ENCODE measurements around the gene HLA-C. TPM values are rescaled to one million over a fixed set of nuclear protein-coding genes. Genes with fewer than 3 reads are reported as not detected.

The HLA-C gene
- 252 and 364 TPM in 2 replicates for total RNA-seq (2014; rRNA removed; shearing (Covaris generic); ENCODE audit: low replicate concordance)

DNA sequence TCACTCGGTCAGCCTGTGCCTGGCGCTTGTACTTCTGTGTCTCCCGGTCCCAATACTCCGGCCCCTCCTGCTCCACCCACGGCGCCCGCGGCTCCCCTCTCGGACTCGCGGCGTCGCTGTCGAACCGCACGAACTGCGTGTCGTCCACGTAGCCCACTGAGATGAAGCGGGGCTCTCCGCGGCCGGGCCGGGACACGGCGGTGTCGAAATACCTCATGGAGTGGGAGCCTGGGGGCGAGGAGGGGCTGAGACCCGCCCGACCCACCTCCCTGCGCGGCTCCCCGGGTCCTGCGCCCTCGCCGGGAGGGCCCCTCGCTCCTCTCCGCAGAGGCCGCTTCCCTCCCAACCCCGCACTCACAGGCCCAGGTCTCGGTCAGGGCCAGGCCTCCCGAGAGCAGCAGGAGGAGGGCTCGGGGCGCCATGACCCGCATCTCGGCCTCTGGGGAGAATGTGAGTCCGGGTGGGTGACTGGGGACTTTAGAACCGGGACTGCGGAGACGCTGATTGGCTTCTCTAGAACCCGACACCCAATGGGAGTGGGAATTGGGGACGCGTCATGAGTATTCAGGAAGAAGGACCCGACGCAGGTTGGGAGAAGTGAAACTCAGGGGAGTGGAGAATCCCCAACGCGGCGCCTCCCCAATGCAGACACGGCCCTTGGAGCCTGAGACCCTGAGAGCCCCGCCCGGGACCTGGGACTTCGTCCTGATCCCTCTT is at the start of gene HLA-C:
TSS of gene HLA-C (minus strand) at position 452 of the 717 bp plus-strand sequence. CDS start at position 431, 21 bp downstream.
- H3K4me3 ChIP-seq: peak within 1 kb of the TSS; percentile 87
- no peaks in the 10 kb centered on the region for H3K27me3 ChIP-seq
- DNase-seq: peak; percentile 89
- H3K9me3 ChIP-seq: no peaks in the 10 kb centered on the region
- H3K36me3 ChIP-seq: peaks cover 14% of the 10 kb centered on the region

DNA sequence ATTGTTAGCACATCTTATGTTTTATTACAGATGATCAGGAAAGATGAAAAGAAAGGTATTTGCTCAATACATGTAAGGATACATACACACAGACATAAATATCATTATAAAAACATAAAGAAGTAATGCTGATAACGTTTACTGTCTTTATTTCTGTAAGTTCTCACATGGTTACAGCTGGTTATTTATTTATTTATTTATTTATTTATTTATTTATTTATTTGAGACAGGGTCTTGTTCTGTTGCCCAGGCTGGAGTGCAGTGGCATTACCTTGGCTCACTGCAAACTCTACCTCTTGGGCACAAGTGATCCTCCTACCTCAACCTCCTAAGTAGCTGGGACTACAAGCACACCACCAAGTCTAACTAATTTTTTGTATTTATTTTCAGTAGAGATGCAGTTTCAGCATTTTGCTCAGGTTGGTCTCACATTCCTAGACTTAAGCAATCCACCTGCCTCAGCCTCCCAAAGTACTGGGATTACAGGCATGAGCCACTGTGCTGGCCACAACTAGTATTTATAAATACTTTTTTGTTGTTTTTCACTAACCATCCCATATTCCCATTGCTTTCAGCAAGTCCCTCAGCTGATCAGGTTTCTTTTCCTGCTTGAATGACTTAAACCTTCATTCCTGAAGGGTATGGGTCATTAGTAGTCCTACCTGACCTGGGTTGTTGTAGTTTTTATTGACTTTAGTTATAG is 49.3 kb upstream of the HLA-C start:
- Histone ChIP-seq H3K27me3 (no peaks in the 10 kb centered on the region), H3K4me3 (no peak overlapping the region), H3K9me3 (no peaks in the 10 kb centered on the region), H3K36me3 (no peaks in the 10 kb centered on the region)
- no peak for DNase-seq

DNA sequence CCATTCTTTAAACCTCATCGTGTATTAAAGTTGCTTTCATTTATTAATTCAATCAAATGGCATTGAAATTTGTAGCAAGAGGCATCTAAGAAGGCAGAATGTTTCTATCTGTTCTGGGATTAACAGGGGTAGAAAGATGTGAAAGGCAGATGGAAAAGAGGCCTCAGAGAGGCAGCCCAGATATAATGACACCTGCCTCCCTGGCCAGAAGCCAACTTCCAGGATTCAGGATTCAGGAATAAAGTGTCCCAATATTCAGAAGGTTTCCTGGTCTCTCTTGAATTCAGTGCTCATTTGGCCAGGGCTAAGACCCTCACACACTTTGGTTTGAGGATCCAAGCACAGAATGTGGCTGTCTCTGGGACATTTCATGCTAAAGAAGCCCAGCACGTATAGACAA is 45.1 kb upstream of the HLA-C start:
- no peak for DNase-seq
- Histone ChIP-seq H3K36me3 (no peaks in the 10 kb centered on the region), H3K27me3 (peaks cover 17% of the 10 kb centered on the region), H3K4me3 (no peak overlapping the region), H3K9me3 (no peaks in the 10 kb centered on the region)

DNA sequence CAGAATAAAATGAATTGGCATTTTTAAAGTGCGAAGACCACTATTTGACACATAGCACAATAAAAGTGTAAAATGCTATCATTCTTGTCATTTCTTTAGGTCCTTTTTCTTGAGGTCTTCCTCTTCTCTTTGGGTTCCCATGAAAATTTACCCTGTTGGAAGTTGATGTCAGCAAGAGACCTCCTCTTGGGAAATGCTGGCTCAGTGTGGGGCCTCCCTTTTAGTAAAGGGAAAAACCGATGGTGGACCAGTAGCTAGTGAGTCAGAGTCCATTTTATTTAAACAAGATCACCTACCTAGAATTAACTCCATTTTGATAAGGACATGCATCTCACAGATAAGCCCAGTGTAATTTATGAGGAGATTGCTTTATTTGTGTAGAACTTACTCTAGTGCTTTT is 37.7 kb upstream of the HLA-C start:
- Histone ChIP-seq H3K36me3 (no peaks in the 10 kb centered on the region), H3K9me3 (no peaks in the 10 kb centered on the region), H3K4me3 (no peak overlapping the region), H3K27me3 (peaks cover 8% of the 10 kb centered on the region; the same call in 1 of the 2 replicates)
- DNase-seq: no peak

DNA sequence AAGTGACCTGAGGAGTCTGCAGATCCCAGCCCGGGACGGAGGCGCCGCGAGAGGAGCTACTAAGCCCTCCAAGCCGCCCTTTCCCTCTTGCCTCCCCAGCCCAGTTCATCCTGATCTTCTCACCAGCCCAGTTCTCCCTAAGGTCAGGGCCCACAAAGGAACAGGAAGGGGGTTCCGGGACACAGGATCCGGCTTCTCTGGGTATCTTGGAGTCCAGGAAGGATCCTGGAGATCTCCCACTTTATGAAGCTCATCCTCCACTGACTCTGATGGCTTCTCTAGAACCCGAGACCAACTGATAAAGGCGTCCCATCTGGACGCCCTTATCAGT is 36.9 kb upstream of the HLA-C start:
- Histone ChIP-seq H3K27me3 (peaks cover 2% of the 10 kb centered on the region; the same call in 1 of the 2 replicates), H3K9me3 (no peaks in the 10 kb centered on the region), H3K4me3 (no peak overlapping the region), H3K36me3 (no peaks in the 10 kb centered on the region)
- DNase-seq: no peak

DNA sequence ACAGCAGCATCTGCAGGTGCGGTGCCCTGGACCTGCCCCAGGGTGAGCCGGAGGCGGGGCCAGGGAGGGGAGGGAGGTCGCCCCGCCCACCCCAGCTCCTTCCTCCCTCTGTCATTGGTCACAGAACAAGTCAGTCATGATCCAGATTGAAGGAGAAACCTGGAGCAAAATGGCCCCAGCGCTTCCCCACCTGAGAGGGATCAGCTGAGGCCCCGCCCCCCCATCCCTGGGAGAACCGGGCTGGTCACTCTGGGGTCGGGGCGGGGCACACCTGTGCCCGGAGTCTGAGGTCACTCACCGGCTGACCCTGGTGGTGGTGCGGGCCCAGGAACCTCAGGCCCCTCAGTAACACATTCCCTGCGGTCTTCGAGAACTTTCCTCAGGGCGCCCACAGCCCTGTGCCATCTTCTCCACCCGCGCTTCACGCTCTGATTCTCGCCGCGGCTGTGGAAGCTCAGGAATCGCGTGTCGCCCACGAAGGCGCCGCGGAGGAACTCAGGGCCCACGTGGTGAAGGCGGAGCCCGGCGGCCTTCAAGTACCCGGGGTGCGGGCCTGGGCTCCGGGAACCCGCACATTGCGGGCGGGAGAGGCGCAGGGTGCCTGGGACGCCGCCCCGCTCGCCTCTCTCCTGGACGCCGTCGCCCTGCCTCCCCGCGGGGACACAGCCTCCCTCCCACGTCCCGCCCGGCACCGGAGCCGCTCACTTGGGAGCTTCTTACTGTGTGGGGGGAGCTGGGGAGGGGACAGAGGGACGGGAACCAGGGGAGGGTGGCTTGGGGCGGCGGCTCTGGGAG is 36.4 kb upstream of the HLA-C start:
- Histone ChIP-seq H3K36me3 (no peaks in the 10 kb centered on the region), H3K27me3 (no peaks in the 10 kb centered on the region), H3K9me3 (no peaks in the 10 kb centered on the region), H3K4me3 (no peak overlapping the region)
- no peak for DNase-seq

DNA sequence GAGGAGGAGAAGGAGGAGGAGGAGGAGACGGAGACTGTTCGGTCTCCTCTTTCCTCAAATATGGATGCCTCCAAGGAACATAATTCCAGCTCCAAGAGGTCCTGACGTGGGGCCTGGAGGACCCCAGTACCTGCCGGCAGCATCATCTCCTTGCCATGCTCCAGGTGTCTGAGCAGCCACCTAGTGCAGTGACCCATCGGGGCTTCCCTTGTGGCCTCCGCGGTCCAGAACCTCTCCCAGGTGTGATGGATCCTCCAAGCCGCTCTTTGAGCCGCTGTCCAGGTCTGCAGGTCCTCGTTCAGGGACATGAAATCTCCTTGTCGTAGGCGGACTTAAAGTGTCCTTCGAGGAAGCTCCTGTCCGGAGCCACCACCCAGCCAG is 35.8 kb upstream of the HLA-C start:
- Histone ChIP-seq H3K4me3 (no peak overlapping the region), H3K36me3 (no peaks in the 10 kb centered on the region), H3K9me3 (no peaks in the 10 kb centered on the region), H3K27me3 (no peaks in the 10 kb centered on the region)
- no peak for DNase-seq

DNA sequence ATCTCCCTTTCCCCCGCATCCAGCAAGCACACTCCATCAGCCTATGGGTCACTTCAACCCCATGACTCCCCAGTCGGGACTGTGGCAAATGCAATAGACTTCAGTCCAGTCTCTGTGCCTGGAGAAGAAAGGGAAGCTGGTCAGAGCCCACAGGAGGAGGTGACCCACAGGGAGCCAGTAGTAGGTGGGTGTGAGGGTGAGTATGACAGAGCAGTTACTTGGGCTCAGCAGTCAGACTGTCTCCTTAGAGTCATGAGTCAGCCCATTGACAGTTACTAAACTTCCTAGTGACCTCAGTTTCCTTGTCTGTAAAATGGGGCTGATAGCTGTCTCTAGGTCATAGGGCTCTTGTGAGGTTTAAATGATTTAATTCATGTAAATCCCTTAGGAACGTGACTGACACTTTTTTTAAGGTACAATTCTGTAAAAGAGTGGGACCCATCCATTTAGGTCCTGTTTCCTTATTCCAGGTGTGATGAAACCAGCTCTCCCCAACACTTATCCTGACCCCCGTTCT is 33.9 kb upstream of the HLA-C start:
- no peaks in the 10 kb centered on the region for H3K36me3 ChIP-seq
- no peak for DNase-seq
- H3K4me3 ChIP-seq: no peak overlapping the region
- no peaks in the 10 kb centered on the region for H3K9me3 ChIP-seq
- H3K27me3 ChIP-seq: no peaks in the 10 kb centered on the region

DNA sequence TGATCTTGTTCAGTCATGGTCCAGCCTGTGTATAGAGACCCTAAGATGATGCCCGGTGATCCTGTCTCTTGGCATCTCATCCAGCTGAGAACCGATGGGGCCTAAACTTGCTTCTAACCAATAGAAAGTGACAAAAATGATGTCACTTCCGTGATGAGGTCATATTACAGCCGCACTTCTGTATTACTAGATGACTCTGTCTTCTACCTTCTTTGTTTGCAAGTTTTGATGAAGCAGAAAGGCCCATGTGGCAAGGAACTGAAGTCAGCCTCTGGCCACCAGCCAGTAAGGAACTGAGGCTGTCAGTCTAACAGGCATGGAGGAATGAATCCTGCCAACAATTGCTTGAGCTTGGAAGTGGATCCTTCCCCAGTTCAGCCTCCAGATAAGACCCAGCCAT is 32.8 kb upstream of the HLA-C start:
- Histone ChIP-seq H3K9me3 (no peaks in the 10 kb centered on the region), H3K27me3 (no peaks in the 10 kb centered on the region), H3K36me3 (no peaks in the 10 kb centered on the region), H3K4me3 (no peak overlapping the region)
- peak; percentile 30 for DNase-seq

DNA sequence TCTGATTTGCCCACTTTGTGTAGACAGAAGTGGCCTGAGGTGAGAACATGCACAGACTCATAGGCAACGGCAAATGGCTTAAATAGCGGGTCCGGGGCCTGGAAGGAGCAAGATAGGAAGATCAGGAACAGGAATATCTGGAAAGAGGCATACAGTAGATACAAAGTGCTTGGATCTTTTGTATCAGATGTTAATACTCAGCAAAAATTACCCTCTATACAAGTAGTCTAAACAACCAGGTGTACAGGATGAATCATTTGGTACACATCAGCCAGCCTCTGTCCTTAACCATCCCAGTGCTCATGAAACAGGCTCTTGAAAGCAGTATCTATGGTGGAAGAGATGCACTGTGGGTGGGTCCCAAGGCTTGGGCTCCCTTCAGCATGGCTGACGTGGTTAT is 28.9 kb upstream of the HLA-C start:
- Histone ChIP-seq H3K36me3 (no peaks in the 10 kb centered on the region), H3K9me3 (no peaks in the 10 kb centered on the region), H3K27me3 (no peaks in the 10 kb centered on the region), H3K4me3 (no peak overlapping the region)
- no peak for DNase-seq

DNA sequence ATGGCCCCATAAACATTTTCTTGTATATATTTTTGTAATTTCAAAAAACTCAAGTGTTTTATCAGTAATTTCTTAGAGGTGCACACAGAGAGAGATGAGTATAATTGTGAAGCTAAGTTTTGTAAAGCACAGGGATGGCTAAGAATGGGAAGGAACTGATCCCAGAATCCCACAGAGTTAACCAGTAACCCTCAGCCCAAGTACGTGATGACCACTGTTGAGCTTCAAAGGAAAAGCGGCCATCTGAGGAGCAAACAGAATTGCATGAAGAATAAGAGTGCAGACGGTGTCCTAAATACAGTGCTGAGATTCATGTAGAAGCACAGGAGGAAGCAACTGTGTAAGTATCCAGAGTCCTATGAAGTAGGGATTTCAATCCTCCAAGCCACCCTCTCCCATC is 28.1 kb upstream of the HLA-C start:
- Histone ChIP-seq H3K36me3 (no peaks in the 10 kb centered on the region), H3K27me3 (no peaks in the 10 kb centered on the region), H3K4me3 (no peak overlapping the region), H3K9me3 (no peaks in the 10 kb centered on the region)
- no peak for DNase-seq

DNA sequence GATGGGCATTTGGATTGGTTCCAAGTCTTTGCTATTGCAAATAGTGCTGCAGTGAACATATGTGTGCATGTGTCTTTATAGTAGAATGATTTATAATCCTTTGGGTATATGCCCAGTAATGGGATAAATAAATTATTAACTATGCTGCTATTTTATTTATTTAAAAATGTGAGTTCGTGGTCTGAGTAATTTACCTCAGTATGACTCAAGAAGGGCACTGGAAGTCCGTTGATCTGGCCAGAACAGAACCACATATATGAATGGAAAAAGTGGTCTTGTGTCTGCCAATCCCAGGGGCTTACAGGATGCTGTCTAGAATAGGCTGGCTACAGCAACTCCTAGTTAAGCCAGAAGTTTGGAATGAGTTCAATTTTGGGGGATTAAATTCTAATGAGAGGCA is 27.6 kb upstream of the HLA-C start:
- H3K36me3 ChIP-seq: no peaks in the 10 kb centered on the region
- H3K9me3 ChIP-seq: no peaks in the 10 kb centered on the region
- no peak overlapping the region for H3K4me3 ChIP-seq
- no peak for DNase-seq
- H3K27me3 ChIP-seq: no peaks in the 10 kb centered on the region

DNA sequence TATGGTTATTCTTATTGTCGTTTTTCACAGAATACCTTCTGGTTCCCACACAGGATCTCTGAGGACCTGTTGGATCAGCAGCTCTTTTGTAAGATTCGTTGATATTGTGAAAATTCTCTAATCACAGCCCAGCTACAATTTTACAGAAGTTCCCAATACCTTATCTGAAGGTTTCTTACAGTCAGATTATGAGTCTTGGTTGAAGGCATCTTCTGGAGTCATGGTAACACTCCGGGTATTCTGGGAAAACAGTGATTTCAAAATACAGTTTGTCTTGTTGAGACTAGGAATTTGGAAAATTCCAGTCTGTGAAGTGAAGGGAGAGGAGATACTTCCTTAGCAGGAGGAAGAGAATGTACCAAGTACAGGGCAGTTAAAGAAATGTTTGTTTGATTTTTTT is 22.2 kb upstream of the HLA-C start:
- Histone ChIP-seq H3K4me3 (no peak overlapping the region), H3K9me3 (no peaks in the 10 kb centered on the region), H3K27me3 (no peaks in the 10 kb centered on the region), H3K36me3 (no peaks in the 10 kb centered on the region)
- no peak for DNase-seq

DNA sequence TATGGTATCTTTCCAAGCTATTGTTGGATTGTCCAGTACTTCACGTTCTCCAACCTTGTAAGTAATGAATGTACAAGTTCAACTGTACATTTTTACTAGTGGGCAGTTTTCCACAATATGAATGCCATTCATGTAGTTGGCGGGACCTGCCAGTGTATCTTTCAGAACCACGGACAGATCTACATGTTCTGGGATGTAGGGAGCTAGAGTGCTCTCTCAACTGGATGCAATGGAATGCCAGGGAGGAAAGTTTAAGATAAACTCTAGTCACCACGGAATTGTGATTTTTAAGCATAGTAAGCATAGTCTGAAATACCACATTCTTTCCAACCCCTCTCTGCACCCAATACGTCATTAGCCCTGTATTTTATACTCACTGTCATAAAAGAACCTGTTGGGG is 21.5 kb upstream of the HLA-C start:
- no peak for DNase-seq
- Histone ChIP-seq H3K4me3 (no peak overlapping the region), H3K9me3 (no peaks in the 10 kb centered on the region), H3K36me3 (no peaks in the 10 kb centered on the region), H3K27me3 (no peaks in the 10 kb centered on the region)

DNA sequence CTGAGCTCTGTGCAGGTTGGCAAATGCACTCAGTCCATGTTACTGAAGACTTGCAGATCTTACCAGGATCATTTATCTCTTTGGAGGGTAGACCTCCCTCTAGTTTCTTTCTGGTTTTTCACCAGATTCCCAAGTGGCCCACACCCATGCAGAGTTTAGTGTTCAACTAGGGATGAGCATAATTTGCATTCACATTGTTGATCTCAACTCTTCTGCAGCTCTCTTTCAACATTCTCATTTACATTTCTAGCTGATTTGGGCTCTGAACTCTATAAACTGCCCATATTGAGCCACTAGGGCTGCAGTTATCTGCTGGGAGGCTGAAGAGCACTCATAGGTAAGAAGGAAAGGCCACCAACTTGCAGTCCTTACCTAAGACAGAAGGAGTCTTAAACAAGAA is 17.9 kb upstream of the HLA-C start:
- Histone ChIP-seq H3K27me3 (no peaks in the 10 kb centered on the region), H3K4me3 (no peak overlapping the region), H3K9me3 (no peaks in the 10 kb centered on the region), H3K36me3 (no peaks in the 10 kb centered on the region)
- no peak for DNase-seq

DNA sequence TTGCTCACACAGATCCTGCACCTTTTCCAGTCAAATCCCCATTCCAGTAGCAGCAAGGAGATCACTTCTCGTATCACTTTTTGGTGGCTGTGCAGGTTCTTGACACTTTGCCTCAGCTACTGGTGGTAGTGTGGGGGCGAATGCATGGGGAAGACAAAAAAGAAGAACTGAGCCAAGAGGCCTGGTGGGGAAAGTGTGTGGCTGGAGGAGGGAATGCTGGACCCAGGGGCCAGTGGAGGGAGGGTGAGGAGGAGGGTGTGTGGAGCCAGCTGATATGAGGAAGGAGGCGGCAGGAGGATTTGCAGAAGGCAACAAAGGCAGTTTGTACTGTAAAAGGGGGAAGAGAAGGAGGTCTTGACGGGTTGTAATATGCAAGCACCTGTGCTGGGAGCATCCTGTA is 15.7 kb upstream of the HLA-C start:
- no peaks in the 10 kb centered on the region for H3K9me3 ChIP-seq
- no peak for DNase-seq
- no peak overlapping the region for H3K4me3 ChIP-seq

DNA sequence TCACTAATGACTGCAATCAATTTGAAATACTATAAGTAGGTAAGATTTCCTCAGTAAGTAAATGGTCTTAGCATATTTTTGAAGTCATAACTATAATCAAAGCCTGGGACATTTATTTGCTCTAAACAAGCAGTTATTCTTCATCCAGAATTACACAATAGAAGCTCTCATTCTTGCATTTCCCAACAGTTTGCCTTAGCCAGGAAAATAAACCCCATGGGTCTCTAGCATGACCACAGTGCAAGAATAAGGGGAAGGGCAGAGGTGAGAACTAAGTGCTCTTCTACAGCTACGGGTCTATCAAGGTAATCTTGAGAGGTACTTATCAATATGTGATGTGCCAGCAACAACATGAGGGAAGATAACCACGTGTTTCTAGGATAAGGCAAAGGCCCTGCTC is 14.1 kb upstream of the HLA-C start:
- no peak for DNase-seq
- no peaks in the 10 kb centered on the region for H3K27me3 ChIP-seq
- H3K4me3 ChIP-seq: no peak overlapping the region
- H3K9me3 ChIP-seq: no peaks in the 10 kb centered on the region
- no peaks in the 10 kb centered on the region for H3K36me3 ChIP-seq

More for the DNA sequence above, 15.7 kb upstream of the HLA-C start:
- Histone ChIP-seq H3K27me3 (no peaks in the 10 kb centered on the region), H3K36me3 (no peaks in the 10 kb centered on the region)
